Body of pancreas (tissue), 4 donors: ENCODE data around the gene DENND5B.

ENCODE experiments used
- CTCF ChIP-seq, 7 experiments: fragments of 450-650 bp in 4 of 7; fragments of 200-600 bp in 3 of 7; sonication (generic) in 3 of 7; IDR thresholded peaks; one replicate each; pipeline ENCODE4 v1.5.1; 2016 to 2019; ENCODE audit warnings: antibody characterized with exemption in 7 of 7
- POLR2A ChIP-seq, 3 donors: fragments of 450-650 bp; IDR thresholded peaks; one replicate each; pipeline ENCODE4 v1.6.1; 2016; ENCODE audit warnings: antibody characterized with exemption in 3 of 3, mild to moderate bottlenecking in 2 of 3

- TF ChIP-seq CTCF (IDR thresholded peaks at IDR 0.05) (no peak), POLR2A (IDR thresholded peaks at IDR 0.05) (no peak)
Observed at GRCh38 chr12:31408763-31409162, 182.2 kb downstream of the DENND5B start.
